T-helper 1 cell treated with Interleukin-12 subunit alpha and Interleukin-12 subunit beta and Interleukin-4 antibody, amounts not matched to agents 30 ng/mL and 1 ng/mL, for 36 hours (primary cell): ENCODE measurements around the gene GATA6. TPM values are rescaled to one million over a fixed set of nuclear protein-coding genes. Genes with fewer than 3 reads are reported as not detected.

Experiments used
- intact Hi-C: fragments of 100-400 bp; cut with micrococcal nuclease; formaldehyde crosslinking; loops from one replicate; pipeline ENCODE4 v1.15.1; 2024
- total RNA-seq: library from RNA; stranded (reverse); gene quantifications from 2 replicates; pipeline ENCODE4 v1.2.3, GENCODE V29; 2022

GATA6 gene
- total RNA-seq, 1 donor from 2014 or later, result not detected

DNA sequence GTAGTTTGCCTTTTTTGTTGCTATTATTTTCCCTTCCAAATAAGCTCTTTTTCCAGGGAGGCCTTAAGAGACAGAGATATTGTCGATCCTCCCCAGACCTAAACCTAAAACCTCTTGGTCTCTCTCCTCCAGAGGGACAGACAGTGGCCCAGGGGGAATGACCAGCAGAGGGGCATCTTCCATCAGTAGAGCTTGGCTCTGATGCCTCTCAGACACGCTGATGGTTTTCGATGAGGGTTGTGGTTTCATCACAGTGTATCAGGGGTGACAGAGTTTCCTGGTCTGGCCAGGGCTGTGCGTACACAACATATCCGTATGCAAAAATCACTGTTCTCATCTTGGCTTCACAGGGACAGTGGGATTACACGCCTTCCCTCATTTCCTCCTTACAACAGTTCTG, 68.6 kb downstream of the GATA6 start:
- intact Hi-C loops, result no loop called here

DNA sequence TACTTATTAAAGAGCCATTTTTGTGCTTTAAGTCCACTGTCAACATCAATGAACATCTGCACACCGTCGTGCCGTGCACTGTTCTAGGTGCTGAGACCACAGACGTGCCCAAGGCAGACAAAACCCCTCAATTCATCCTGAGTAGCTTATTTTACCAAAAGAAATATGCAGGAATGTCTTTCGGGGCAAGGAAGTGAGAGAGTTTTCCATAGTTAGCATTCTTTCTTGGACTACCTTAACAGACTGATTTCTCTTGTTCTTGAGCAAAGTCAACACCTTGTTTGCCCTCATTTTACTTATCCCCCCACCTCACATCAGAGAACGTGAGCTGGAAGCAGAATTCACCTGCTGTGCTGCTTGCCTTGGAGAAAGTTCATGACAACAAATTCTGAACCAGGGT, 69.3 kb downstream of the GATA6 start:
- intact Hi-C loops, result no loop called here

DNA sequence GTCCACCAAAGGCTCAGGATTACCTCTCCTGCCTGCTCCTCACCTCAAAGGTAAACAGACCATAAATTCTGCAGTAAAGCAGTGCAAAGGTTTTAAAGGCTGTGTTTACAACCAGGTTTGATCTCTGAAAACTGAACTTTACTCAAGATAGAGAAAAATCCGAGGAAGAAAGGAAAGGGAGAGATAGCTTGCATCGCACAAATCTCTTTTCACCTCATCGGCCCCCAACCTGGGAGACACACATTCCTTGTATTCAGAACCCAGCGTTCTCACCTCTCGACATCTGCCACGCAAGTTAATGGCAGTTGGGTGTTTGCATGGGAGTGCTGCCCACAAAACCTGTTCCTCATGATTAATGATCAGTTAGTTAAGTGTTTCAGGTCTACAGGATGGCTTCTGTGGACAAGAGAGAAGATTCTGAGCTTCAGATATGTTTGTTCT, 72.6 kb downstream of the GATA6 start:
- intact Hi-C loops, result no loop called here

DNA sequence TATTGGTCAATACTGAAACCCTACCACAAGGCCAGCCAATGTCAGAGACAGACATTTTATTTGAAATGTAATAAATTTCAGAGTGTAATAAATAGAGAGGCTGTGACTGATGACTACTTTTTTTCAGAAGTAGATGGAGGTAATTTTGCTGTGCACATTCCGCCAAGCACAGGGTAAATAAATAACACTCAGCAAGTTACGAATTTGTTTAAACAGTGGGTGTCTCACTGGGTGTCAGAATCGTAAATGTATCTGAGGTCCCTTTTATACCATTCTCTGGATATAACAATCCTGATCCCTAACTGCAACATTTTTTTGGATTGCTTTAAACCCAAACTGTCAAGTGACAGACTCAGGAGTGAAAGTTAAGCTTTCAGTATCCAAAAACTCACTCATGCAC, 74.1 kb downstream of the GATA6 start:
- intact Hi-C loops, result no loop called here

DNA sequence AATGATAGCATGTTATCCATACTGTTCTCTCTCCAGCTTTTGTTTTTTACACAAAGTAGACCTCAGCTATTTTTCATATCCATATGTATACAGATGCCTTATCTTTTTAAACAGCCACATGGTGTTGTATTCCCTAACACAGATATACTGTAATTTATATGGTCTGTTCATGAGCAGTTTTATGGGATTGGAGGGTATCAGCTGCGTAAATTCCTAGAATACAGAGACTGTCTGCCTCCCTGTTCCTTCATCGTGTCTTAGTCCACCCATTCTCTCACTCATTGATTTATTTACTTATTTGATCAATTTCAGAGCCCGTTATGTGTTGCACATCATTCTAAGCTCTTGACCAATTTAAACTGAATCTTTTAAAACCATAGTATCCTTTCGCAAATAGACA, 80.6 kb downstream of the GATA6 start:
- intact Hi-C loops, result no loop called here

DNA sequence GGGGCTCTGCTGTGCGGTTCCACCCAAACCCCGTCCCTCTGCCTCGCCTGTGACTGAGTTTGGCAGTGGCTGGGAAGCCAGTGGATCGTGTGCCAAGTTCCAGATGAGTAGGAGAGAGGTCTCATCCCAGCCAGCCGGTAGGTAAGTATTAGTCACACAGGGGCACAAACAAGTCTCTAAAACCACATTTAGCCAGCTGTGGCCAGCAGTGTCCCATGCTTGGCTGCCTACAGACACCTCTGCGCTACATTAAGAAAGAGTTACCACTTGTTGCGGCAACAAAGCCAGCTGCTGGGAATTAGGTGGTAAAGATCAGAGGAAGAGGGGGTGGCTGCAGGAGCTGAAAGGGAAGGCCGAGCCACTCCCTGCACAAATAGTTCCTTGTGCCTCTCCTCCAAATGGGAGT, 81.2 kb downstream of the GATA6 start:
- intact Hi-C loops, result no loop called here

Other genes with a start within 250 kb of the GATA6 start
- not detected in 2 replicates for gene CTAGE1, start 248.3 kb downstream of the GATA6 start, total RNA-seq